Measurements from ENCODE around the gene RGS3. TPM values are rescaled to one million over a fixed set of nuclear protein-coding genes. Genes with fewer than 3 reads are reported as not detected.

Gene RGS3
- total RNA-seq, 1 donor from 2014 or later, result 92.5 TPM

DNA sequence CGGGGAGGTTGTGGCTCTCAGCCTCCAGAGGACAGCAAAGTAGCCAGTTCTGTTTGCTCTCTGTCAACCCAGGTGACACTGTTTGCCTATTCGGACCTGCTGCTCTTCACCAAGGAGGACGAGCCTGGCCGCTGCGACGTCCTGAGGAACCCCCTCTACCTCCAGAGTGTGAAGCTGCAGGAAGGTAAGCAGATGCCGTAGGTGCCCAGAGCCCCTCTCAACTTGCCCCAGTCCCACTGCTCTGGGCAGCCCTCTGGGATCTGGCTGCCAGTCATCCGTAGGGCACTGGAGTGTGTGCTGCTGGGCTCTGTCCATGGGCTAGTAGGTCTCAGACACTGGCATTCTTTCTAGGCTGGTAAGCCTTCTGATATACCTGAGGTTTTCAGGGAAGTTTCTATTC lies 59.3 kb downstream of the RGS3 start:
- peaks cover 2% of the 10 kb centered on the region for H3K36me3 Mint-ChIP-seq (ENCODE audit: low read depth, unreplicated experiment)
- Histone ChIP-seq H3K27me3 (ENCODE audit: insufficient read depth, low read length) (no peaks in the 10 kb centered on the region), H3K4me1 (ENCODE audit: insufficient read depth, low read length) (peaks cover 21% of the 10 kb centered on the region), H3K9ac (ENCODE audit: low read length) (no peak overlapping the region), H4K20me1 (ENCODE audit: insufficient read depth, low read length) (no peaks in the 10 kb centered on the region), H3K4me3 (ENCODE audit: insufficient read depth, low read depth, low read length) (no peak overlapping the region), H3K9me3 (ENCODE audit: insufficient read depth, low read depth, low read length) (no peaks in the 10 kb centered on the region), H3K36me3 (ENCODE audit: insufficient read depth, low read length) (no peaks in the 10 kb centered on the region), H3K27ac (ENCODE audit: low read depth, low read length) (no peak overlapping the region), H3K79me2 (ENCODE audit: insufficient read depth, low read length) (no peaks in the 10 kb centered on the region), H2AFZ (ENCODE audit: low read depth, low read length) (no peak overlapping the region), H3K4me2 (ENCODE audit: low read length) (no peak overlapping the region)
- DNase-seq (ENCODE audit: low read depth) (no peak), FAIRE-seq (no peak)
- H3K27me3 Mint-ChIP-seq (ENCODE audit: low read depth, unreplicated experiment), result peaks cover 12% of the 10 kb centered on the region
- H3K4me3 Mint-ChIP-seq (ENCODE audit: unreplicated experiment), result no peak overlapping the region
- H3K9me3 Mint-ChIP-seq (ENCODE audit: unreplicated experiment), result peaks cover 3% of the 10 kb centered on the region
- H3K27ac Mint-ChIP-seq (ENCODE audit: unreplicated experiment), result no peak overlapping the region
- TF ChIP-seq, protein P1, sequence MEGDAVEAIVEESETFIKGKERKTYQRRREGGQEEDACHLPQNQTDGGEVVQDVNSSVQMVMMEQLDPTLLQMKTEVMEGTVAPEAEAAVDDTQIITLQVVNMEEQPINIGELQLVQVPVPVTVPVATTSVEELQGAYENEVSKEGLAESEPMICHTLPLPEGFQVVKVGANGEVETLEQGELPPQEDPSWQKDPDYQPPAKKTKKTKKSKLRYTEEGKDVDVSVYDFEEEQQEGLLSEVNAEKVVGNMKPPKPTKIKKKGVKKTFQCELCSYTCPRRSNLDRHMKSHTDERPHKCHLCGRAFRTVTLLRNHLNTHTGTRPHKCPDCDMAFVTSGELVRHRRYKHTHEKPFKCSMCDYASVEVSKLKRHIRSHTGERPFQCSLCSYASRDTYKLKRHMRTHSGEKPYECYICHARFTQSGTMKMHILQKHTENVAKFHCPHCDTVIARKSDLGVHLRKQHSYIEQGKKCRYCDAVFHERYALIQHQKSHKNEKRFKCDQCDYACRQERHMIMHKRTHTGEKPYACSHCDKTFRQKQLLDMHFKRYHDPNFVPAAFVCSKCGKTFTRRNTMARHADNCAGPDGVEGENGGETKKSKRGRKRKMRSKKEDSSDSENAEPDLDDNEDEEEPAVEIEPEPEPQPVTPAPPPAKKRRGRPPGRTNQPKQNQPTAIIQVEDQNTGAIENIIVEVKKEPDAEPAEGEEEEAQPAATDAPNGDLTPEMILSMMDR (IDR thresholded peaks at IDR 0.05; ENCODE audit: insufficient read depth, low read depth, low read length), result no peak
- no peak for TF ChIP-seq EZH2 (IDR thresholded peaks at IDR 0.05; ENCODE audit: insufficient read depth, low read length)
- H3K4me1 Mint-ChIP-seq (ENCODE audit: low read depth, unreplicated experiment), result peaks cover 31% of the 10 kb centered on the region

DNA sequence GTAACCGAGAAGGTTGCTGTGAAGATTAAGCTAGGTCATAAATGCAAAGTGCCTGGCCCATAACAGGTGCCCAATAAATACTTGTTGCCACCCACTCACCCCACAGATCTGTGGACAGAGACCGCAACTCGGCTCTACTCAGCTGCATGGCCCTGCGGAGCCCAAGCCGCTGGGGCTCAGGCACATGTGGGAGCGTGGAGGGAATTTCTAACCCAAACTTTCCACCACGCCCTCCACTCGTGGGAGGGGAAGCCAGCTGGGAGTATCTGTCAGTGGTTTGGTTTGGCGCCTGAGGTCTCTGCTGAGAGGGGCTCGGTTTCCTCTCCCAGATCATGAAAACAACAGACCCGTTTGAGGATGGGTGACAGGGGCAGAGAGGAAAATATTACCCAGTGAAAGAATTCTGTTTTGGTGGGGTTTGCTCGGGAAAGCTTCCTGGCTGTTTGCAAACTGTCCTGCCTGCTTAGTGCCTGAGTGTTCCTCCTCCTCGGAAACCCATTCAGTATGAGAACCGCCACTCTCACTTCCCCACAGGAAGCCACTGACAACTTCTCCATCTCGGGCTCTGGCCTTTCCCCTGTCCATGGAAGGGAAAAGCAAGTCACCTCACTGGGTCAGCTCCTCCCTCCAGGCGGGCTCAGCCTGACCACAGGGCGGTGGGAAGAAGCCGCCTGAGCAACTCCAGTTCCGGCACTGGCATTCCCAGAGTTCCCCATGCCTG lies 60.1 kb downstream of the RGS3 start:
- Mint-ChIP-seq H3K9me3 (ENCODE audit: unreplicated experiment) (peaks cover 4% of the 10 kb centered on the region), H3K27ac (ENCODE audit: unreplicated experiment) (no peak overlapping the region), H3K4me3 (ENCODE audit: unreplicated experiment) (no peak overlapping the region), H3K4me1 (ENCODE audit: low read depth, unreplicated experiment) (peaks cover 26% of the 10 kb centered on the region), H3K36me3 (ENCODE audit: low read depth, unreplicated experiment) (peaks cover 7% of the 10 kb centered on the region), H3K27me3 (ENCODE audit: low read depth, unreplicated experiment) (peaks cover 16% of the 10 kb centered on the region)
- Histone ChIP-seq H3K9ac (ENCODE audit: low read length) (no peak overlapping the region), H4K20me1 (ENCODE audit: insufficient read depth, low read length) (no peaks in the 10 kb centered on the region), H3K27ac (ENCODE audit: low read depth, low read length) (no peak overlapping the region), H3K4me3 (ENCODE audit: insufficient read depth, low read depth, low read length) (no peak overlapping the region), H3K9me3 (ENCODE audit: insufficient read depth, low read depth, low read length) (no peaks in the 10 kb centered on the region), H3K4me2 (ENCODE audit: low read length) (no peak overlapping the region), H3K36me3 (ENCODE audit: insufficient read depth, low read length) (no peaks in the 10 kb centered on the region), H3K4me1 (ENCODE audit: insufficient read depth, low read length) (peaks cover 21% of the 10 kb centered on the region), H3K79me2 (ENCODE audit: insufficient read depth, low read length) (no peaks in the 10 kb centered on the region), H2AFZ (ENCODE audit: low read depth, low read length) (peak overlapping the region; percentile 16), H3K27me3 (ENCODE audit: insufficient read depth, low read length) (no peaks in the 10 kb centered on the region)
- peak; percentile 10 for DNase-seq (ENCODE audit: low read depth)
- no peak for FAIRE-seq
- TF ChIP-seq, protein P1 (IDR thresholded peaks at IDR 0.05; ENCODE audit: insufficient read depth, low read depth, low read length), result no peak
- no peak for TF ChIP-seq EZH2 (IDR thresholded peaks at IDR 0.05; ENCODE audit: insufficient read depth, low read length)

DNA sequence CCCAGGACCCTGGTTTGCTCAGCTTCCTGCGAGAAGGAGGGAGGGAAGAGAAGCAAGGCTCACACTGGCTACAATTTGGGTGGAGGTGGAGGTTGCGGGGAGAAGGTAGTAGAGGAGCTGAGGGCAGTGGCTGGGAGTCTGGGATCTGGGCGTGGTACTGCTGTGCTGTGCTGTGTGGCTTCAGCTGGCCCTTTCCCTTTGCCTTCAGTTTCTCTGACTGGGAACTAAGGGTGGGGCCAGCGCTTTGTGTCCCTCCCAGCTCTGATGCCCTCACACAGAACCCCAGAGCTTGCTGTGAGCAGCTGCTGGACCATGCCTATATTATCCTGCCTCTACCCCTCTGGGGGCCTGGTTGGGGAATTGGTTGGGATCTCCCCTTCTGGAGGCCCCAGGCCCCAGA lies 60.9 kb downstream of the RGS3 start:
- H4K20me1 ChIP-seq (ENCODE audit: insufficient read depth, low read length), result no peaks in the 10 kb centered on the region
- H3K9ac ChIP-seq (ENCODE audit: low read length), result no peak overlapping the region
- TF ChIP-seq, protein P1 (IDR thresholded peaks at IDR 0.05; ENCODE audit: insufficient read depth, low read depth, low read length), result no peak
- TF ChIP-seq EZH2 (IDR thresholded peaks at IDR 0.05; ENCODE audit: insufficient read depth, low read length), result no peak
- H3K27ac ChIP-seq (ENCODE audit: low read depth, low read length), result no peak overlapping the region
- Mint-ChIP-seq H3K27ac (ENCODE audit: unreplicated experiment) (no peak overlapping the region), H3K27me3 (ENCODE audit: low read depth, unreplicated experiment) (peaks cover 23% of the 10 kb centered on the region), H3K9me3 (ENCODE audit: unreplicated experiment) (peaks cover 4% of the 10 kb centered on the region), H3K36me3 (ENCODE audit: low read depth, unreplicated experiment) (peaks cover 7% of the 10 kb centered on the region), H3K4me3 (ENCODE audit: unreplicated experiment) (no peak overlapping the region), H3K4me1 (ENCODE audit: low read depth, unreplicated experiment) (peaks cover 24% of the 10 kb centered on the region)
- no peaks in the 10 kb centered on the region for H3K27me3 ChIP-seq (ENCODE audit: insufficient read depth, low read length)
- H3K79me2 ChIP-seq (ENCODE audit: insufficient read depth, low read length), result no peaks in the 10 kb centered on the region
- H3K4me2 ChIP-seq (ENCODE audit: low read length), result no peak overlapping the region
- H3K36me3 ChIP-seq (ENCODE audit: insufficient read depth, low read length), result no peaks in the 10 kb centered on the region
- no peak for DNase-seq (ENCODE audit: low read depth)
- no peak overlapping the region for H3K4me3 ChIP-seq (ENCODE audit: insufficient read depth, low read depth, low read length)
- FAIRE-seq, result no peak
- peaks cover 20% of the 10 kb centered on the region for H3K4me1 ChIP-seq (ENCODE audit: insufficient read depth, low read length)
- no peak overlapping the region for H2AFZ ChIP-seq (ENCODE audit: low read depth, low read length)
- H3K9me3 ChIP-seq (ENCODE audit: insufficient read depth, low read depth, low read length), result no peaks in the 10 kb centered on the region

Measured in astrocyte (in vitro differentiated cells and primary cell).